HUES6 (cell line): ENCODE measurements around the gene GRIK3.

Experiments
- H3K27ac ChIP-seq: 2 replicates; pipeline ENCODE4 v1.7.0; 2013; ENCODE audit warnings: low read depth, mild to moderate bottlenecking, low read length, inconsistent platforms
- H3K27me3 ChIP-seq: 2 replicates; pipeline ENCODE4 v1.6.1; 2013; ENCODE audit warnings: low read length; ENCODE audit not compliant: control insufficient read depth, insufficient read depth
- H3K36me3 ChIP-seq: 2 replicates; pipeline ENCODE4 v1.6.1; 2013; ENCODE audit warnings: low read length; ENCODE audit not compliant: control insufficient read depth, insufficient read depth
- H3K4me1 ChIP-seq: 2 replicates; pipeline ENCODE4 v1.6.1; 2013; ENCODE audit warnings: low read length; ENCODE audit not compliant: control insufficient read depth, insufficient read depth
- H3K4me3 ChIP-seq: 2 replicates; pipeline ENCODE4 v1.5.1; 2013; ENCODE audit warnings: low read depth, low read length
- H3K9ac ChIP-seq: one replicate; pipeline ENCODE4 v1.6.1; 2013; ENCODE audit warnings: mild to moderate bottlenecking, low read length
- H3K9me3 ChIP-seq: 2 replicates; pipeline ENCODE4 v1.6.1; 2013; ENCODE audit warnings: low read depth, low read length; ENCODE audit not compliant: control insufficient read depth, insufficient read depth

GRIK3 gene

GRCh38 chr1:36944883-36945282 lies 89.4 kb downstream of the GRIK3 start:
- Histone ChIP-seq H3K4me3 (no peak overlapping the region), H3K9me3 (no peaks in the 10 kb centered on the region), H3K27ac (no peak overlapping the region), H3K27me3 (peaks cover 35% of the 10 kb centered on the region; the same call in 1 of the 2 replicates), H3K36me3 (no peaks in the 10 kb centered on the region), H3K9ac (no peak overlapping the region), H3K4me1 (peaks cover 13% of the 10 kb centered on the region)

DNA sequence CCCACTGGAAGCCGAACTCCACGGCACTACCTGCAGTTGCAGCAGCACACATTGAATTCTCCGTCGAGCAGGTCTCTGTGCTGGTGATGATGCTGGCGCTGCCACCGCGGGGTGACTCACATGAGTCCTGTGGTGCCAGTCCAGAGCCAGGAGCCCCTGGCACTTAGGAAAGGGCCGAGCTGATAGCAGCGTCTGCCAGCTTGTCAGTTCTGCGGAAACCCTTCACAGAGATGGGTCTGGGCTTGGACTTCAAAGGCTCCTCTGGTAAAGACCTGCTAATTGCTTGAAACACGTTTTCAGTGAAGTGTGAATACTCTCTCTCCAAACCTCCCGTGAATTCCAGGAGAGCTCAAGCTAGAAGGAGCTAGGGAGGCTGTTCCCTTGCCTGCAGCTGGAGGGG lies 92.2 kb downstream of the GRIK3 start:
- Histone ChIP-seq H3K4me1 (peaks cover 4% of the 10 kb centered on the region), H3K27ac (no peak overlapping the region), H3K36me3 (no peaks in the 10 kb centered on the region), H3K4me3 (no peak overlapping the region), H3K9ac (no peak overlapping the region), H3K27me3 (peaks cover 61% of the 10 kb centered on the region; the same call in 1 of the 2 replicates), H3K9me3 (no peaks in the 10 kb centered on the region)

GRCh38 chr1:36941316-36941978 lies 92.9 kb downstream of the GRIK3 start:
- Histone ChIP-seq H3K4me1 (peaks cover 3% of the 10 kb centered on the region; the same call in 1 of the 2 replicates), H3K36me3 (no peaks in the 10 kb centered on the region), H3K27me3 (peaks cover 64% of the 10 kb centered on the region; the same call in 1 of the 2 replicates), H3K9me3 (no peaks in the 10 kb centered on the region), H3K9ac (no peak overlapping the region), H3K4me3 (no peak overlapping the region), H3K27ac (no peak overlapping the region)

DNA sequence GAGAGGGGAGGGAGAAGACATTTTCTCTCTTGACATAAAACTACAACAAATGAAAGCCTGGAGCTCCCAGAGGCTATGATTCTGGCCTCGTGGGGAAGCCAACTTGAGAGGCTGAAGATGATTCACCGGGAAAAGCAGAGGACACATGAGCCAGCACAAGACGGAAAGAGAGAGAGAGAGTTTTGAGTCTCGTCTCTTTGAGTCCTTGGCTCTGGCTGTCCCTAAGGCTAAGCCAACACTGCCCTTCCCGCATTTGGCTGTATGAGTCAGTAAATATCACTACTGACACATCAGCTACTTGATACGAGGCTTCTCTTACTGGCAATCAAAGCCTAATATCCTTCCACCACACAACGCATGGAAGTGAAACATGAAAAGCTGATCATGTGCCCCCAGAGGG lies 95.5 kb downstream of the GRIK3 start:
- Histone ChIP-seq H3K27me3 (peaks cover 73% of the 10 kb centered on the region), H3K4me1 (peaks cover 3% of the 10 kb centered on the region; the same call in 1 of the 2 replicates), H3K27ac (no peak overlapping the region), H3K9ac (no peak overlapping the region), H3K4me3 (no peak overlapping the region), H3K9me3 (no peaks in the 10 kb centered on the region), H3K36me3 (no peaks in the 10 kb centered on the region)

DNA sequence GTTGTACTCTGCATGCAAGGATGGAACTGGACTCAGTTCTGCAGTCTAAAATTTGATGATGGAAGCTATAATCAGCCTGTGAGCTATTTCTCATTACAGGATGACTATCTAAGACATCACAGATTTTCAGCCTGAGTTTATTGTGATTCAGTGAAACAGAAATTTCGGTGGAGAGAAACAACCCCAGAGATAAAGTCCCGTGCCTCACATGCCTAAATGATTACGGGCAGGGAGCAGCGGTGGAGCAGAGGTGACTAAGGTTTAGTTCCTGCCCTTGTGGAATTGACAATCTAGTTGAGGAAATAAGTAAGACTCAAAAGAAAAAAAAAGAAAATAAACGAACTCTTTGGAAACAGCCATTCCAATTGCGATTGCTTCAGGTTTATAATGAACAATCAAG lies 96.9 kb downstream of the GRIK3 start:
- Histone ChIP-seq H3K27me3 (peaks cover 78% of the 10 kb centered on the region), H3K9ac (no peak overlapping the region), H3K9me3 (no peaks in the 10 kb centered on the region), H3K27ac (no peak overlapping the region), H3K4me3 (no peak overlapping the region), H3K36me3 (no peaks in the 10 kb centered on the region), H3K4me1 (peaks cover under 1% of the 10 kb centered on the region; the same call in 1 of the 2 replicates)

DNA sequence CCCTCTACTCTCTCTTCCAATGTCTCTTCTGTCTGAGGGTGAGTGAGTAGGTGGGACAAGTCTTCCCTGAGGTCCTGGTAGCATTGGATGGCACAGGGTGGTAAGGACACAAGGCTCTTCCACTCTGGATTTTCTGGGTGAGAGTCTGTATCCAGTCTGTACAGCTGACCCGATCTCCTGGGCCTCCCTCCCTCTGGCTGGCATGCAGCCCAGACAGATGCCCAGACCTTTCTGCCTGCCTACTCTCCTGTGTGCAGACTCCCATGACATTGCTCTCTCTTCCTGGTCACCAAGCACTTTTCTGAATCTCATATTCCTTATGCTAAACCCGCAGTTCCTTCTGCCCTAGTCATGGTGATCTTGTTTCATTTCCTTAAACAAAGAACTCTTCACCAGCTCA lies 100.3 kb downstream of the GRIK3 start:
- Histone ChIP-seq H3K27ac (no peak overlapping the region), H3K4me1 (no peaks in the 10 kb centered on the region), H3K36me3 (no peaks in the 10 kb centered on the region), H3K9ac (no peak overlapping the region), H3K4me3 (no peak overlapping the region), H3K9me3 (no peaks in the 10 kb centered on the region), H3K27me3 (peaks cover 47% of the 10 kb centered on the region)

DNA sequence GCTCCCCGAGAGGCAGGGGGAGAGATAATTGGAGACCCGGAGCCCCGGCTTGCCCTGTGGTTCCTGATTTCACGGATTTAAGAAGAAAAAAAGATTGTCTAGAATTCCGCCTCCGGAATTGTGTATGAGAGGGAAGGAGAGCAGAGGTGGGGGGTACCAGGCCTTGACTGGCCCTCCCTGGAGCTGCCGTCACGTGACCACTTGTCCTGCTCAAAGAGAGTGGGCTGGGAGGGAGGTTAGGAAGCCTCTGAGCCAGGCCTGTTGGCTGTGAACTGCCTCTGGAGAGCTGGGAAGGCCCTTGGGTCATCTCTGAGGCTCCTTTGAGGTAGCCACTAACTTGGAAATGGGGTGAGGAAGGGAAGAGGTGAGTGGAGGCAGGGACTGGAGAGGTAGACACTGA lies 106.5 kb downstream of the GRIK3 start:
- Histone ChIP-seq H3K27me3 (peaks cover 7% of the 10 kb centered on the region; the same call in 1 of the 2 replicates), H3K4me3 (no peak overlapping the region), H3K9ac (no peak overlapping the region), H3K9me3 (no peaks in the 10 kb centered on the region), H3K27ac (no peak overlapping the region), H3K4me1 (peaks cover 4% of the 10 kb centered on the region; the same call in 1 of the 2 replicates), H3K36me3 (no peaks in the 10 kb centered on the region)

GRCh38 chr1:36925251-36925650 lies 109.1 kb downstream of the GRIK3 start:
- H3K9me3 ChIP-seq: no peaks in the 10 kb centered on the region
- H3K27me3 ChIP-seq: 0 out of 2 replicates have a peak, but pooled peaks cover 3% of the 10 kb centered on the region
- H3K9ac ChIP-seq: no peak overlapping the region
- no peak overlapping the region for H3K4me3 ChIP-seq
- no peak overlapping the region for H3K27ac ChIP-seq
- peaks cover 10% of the 10 kb centered on the region; the same call in 1 of the 2 replicates for H3K4me1 ChIP-seq
- no peaks in the 10 kb centered on the region for H3K36me3 ChIP-seq

GRCh38 chr1:36924282-36924811 lies 110.0 kb downstream of the GRIK3 start:
- peaks cover 10% of the 10 kb centered on the region; the same call in 1 of the 2 replicates for H3K4me1 ChIP-seq
- no peak overlapping the region for H3K27ac ChIP-seq
- no peak overlapping the region for H3K4me3 ChIP-seq
- H3K9ac ChIP-seq: no peak overlapping the region
- H3K36me3 ChIP-seq: no peaks in the 10 kb centered on the region
- no peaks in the 10 kb centered on the region for H3K9me3 ChIP-seq
- H3K27me3 ChIP-seq: 0 out of 2 replicates have a peak, but pooled peaks cover 3% of the 10 kb centered on the region

DNA sequence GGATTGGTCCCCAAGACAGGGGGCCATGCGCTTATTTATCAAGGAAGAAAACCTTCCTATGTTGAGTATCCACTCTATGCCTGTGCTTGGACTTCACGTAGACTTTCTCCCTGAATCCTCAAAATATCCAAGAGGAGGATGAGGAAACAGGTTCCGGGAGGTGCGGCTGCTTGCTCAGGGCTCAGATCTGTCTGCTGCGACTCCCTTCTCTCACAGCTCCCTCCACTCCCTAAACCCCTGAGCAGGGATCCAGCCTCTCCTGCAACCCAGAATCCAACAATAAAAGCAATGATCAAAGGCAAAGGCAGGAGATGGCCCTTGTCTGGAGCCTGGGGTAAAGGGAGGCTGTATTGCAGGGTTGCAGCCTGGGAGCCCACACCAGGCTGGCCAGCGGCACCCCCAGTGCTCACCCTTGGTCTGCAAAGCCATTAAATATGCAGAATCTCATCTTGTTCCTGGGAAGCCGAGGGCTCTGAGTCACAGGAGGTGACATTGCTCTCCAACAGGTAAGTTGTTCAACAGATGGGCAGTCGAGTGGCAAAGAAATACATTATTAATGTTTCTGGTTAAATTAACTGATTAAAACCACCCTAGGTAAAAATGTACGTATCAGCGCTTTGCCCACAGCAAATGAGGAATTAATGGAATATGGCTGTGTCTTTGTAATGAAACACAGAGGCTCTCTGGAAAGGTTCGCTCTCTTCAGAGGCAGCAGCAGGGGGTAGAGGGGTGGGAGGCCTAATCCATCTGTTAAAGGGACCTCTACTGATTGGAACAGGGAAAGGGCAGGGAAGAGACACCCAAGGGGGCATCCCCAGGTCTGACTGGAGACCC lies 111.5 kb downstream of the GRIK3 start:
- no peak overlapping the region for H3K4me3 ChIP-seq
- no peak overlapping the region for H3K27ac ChIP-seq

DNA sequence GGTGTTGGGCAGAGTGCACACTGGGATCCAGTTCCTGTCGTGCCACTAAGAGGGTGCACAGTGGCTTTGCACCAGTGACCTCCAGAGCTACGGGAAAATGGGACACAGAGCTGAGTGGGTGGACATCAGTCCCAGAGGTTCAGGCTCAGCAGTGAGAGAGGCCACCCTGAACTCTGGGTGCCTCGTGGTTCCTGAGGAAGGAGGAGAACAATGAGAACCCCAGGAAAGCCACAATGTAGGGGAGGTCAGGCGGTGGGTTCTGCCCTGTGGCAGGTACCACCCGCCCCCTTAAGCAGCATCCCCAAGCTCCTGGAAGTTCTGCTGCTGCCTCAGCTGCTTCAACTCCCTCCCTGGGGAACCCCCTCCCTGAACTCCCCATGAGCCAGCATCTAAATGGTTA lies 112.2 kb downstream of the GRIK3 start:
- Histone ChIP-seq H3K27ac (no peak overlapping the region), H3K36me3 (no peaks in the 10 kb centered on the region), H3K27me3 (0 out of 2 replicates have a peak, but pooled peaks cover 3% of the 10 kb centered on the region), H3K9me3 (no peaks in the 10 kb centered on the region), H3K9ac (no peak overlapping the region), H3K4me1 (peaks cover 10% of the 10 kb centered on the region; the same call in 1 of the 2 replicates), H3K4me3 (no peak overlapping the region)

More for the DNA sequence above, 111.5 kb downstream of the GRIK3 start:
- no peak overlapping the region for H3K9ac ChIP-seq
- 0 out of 2 replicates have a peak, but pooled peaks cover 3% of the 10 kb centered on the region for H3K27me3 ChIP-seq
- H3K4me1 ChIP-seq: peaks cover 10% of the 10 kb centered on the region; the same call in 1 of the 2 replicates
- H3K36me3 ChIP-seq: no peaks in the 10 kb centered on the region
- H3K9me3 ChIP-seq: no peaks in the 10 kb centered on the region
